GM21360 (cell line): ENCODE data around the gene TRNAU1AP.
"Not testable (repeated sequence)": the region's sequence is repeated elsewhere in the genome, so short reads cannot be mapped to it uniquely, and the experiment has no call there.

Source experiments
- ATAC-seq: cut with Tn5 transposase; IDR thresholded peaks from one replicate; pipeline ENCODE4 v1.9.1; 2021; ENCODE audit warnings: mild to moderate bottlenecking, moderate library complexity; ENCODE audit not compliant: unreplicated experiment

TRNAU1AP gene

DNA sequence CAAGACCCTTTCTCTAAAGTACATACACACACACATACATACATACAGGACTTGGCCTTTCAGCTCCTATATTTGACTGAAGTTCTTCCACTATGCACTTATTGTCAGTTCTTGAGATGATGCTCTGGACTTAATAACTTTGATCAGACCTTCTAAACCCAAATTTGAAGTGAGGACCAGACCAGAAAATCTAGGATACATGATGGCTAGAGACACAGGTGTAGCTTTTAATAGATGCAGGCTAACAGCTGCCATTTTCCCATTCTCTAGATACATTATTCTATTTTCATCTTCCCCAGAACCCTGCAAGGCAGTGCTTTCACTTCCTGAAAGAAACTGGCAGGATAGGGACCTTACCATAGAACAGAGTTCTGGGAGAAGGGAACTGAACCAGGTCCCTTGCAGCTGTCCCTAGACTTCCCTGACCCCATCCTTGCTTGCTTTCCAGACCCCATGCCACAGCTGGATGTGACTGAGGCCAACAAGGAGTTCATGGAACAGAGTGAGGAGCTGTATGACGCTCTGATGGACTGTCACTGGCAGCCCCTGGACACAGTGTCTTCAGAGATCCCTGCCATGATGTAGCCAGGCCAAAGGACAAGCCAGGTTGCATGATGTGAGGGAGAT lies 24.3 kb downstream of the TRNAU1AP start:
- ATAC-seq = no peak

DNA sequence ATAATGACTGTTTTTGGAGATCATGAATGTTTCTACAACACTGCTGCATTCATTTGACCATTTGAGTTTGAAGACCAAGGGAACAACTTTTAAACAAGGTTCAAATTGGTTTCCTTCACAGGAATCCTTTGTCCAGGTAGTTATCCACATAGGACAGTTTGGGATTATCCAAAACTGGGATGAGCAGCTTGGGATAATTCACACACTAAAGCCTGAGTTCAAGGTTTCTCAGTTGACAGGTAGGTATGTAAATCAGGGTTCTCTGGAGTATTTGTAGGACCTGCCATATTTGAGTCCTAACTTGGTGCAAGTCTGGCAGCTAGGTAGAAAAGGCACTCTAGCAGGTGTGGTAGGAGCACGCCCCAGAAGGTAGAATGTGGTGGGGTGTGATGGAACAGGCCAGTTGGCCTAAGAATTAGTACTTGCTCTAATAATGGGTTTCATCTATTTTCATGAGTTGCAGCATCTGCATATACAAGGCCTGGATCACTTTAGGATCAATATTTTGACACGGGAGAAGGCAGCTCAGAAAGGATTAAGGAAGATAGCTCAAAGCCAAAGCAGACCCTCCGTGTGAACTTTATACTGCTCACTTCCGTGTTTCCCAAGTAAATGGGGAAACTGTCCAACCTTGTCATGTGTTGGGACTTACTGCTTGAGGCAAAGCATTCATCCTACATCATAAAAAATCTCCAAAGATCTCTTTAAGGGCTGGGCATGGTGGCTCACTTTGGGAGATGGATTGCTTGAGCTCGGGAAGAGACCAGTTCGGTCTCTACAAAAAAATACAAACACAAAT lies 25.1 kb downstream of the TRNAU1AP start:
- ATAC-seq = no peak

DNA sequence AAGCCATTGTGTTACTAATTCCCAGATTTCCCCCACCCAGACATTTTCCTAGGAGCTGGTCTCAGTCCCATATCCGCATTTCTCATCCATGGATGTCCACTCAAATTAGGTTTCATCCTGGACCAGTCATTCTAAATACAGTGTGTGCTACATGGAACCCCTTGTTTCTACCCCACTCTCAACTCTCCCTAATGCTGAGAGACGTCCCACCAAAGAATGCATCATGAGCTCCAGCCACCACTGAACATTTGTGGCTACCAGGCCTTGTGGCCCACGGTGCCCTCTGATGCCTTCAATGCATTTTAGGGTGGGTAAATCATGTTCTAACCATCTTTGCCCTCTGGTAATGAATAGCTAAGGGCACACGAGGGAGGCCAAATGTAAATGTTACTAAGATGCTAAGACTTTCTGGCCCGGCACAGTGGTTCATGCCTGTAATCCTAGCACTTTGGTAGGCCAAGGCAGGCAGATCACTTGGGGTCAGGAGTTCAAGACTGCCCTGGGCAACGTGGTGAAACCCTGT lies 25.9 kb downstream of the TRNAU1AP start:
- no peak for ATAC-seq

DNA sequence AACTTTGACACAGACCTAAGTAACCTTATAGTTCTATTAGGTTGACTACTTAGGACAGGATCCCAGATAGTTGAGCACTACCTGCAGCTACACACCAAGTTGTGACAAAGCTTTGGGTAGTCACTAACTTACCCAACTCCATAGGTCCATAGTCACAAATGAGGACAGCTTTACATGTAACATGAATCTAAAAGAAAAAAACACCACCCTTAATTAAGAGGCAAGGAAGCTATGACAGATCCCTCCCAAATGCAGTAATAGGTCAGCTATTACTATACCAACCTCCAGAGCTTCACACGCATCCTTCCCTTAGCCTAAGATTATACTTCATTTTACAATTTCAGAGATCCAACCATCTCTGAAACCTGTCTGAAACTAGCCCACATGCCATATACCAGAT lies 26.5 kb downstream of the TRNAU1AP start:
- no peak for ATAC-seq

DNA sequence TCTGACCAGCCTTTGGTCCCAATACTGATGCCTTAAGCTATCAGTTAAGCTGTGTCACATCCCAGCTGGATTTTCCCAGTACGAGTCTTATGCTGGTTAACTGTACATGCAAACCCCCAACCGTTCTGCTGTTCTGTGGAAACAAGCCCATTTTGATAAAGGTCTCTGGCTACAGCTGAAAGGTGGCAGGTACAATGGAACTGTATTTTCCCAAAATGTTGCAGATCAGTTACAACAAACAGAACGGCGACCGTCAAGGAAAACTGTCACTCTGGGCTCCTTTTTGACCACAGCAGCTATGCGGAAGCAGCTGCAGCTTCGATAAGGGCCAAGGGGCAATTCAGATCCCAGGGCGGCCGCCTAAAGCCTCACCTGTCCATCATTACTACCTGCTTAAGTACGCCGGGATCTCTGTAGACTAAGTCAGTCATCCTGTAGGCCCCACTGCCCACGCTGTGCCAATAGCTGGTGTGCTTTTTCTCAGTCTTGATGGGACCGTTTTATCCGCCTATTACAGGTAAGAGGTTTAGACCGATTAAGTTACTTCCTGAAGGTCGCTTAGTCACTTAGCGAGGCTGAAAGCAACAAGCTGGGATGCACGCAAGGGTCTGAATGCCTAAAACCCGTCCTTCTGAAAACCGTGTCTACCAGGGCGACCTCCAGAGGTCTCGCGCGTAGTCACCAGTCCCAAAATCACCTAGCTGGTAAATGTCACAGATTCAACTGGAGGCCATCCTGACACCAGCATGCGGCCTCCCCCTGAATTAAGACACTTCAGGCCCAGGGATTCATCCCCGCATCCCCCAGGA lies 28.0 kb downstream of the TRNAU1AP start:
- peak; percentile 24 for ATAC-seq

DNA sequence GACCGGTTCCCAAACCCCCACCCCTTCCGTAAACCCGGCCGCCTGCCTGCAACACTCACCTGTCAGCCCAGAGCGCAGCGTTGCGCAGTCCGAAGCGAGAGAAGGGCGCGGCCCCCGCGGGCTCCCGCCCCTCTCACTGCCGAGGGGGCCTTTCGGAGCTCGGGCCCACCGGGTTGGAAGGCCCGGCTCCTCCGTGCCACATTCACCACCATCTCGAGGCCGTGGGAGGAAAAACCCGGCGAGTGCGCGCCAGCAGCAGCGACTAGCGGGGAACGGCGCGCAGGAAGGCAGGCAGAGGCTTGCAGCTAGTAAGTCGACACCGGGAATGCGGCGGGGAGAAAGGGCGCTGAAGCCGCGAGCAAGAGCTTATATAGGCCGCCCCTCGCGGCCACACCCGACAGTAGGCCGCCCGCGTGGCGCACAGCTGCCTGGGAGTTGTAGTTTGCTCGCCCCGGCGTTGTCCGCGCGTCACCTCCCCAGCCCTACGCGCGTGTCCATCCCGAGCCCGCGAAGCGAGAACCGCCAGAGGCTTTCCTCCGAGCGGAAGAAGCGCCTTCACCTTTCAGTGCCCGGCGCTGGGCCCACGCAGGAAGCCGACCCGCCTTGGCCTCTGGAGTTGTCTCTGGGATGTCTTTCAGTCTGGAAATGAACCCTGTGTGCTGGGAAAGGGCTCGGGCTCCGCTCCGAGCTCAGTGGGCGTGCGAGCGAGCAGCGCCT lies 28.8 kb downstream of the TRNAU1AP start:
- peak; percentile 70 for ATAC-seq

DNA sequence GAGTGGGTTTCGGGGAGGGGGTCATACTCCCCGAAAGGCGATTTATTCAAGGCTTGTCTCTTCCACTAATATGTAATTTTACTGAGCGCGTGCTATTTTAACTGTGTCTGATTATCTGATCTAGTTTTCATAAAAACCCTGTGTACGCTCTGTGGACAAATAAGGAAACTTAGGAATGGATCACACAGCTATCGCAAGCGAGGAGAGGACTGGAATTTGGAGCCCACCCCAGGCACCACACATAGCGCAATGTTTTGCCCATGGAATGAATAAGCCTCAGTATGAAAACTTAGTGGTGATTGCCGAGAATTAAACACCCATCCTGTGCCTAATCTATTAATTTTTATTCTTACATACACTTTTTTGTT lies 29.3 kb downstream of the TRNAU1AP start:
- peak; percentile 3 for ATAC-seq

DNA sequence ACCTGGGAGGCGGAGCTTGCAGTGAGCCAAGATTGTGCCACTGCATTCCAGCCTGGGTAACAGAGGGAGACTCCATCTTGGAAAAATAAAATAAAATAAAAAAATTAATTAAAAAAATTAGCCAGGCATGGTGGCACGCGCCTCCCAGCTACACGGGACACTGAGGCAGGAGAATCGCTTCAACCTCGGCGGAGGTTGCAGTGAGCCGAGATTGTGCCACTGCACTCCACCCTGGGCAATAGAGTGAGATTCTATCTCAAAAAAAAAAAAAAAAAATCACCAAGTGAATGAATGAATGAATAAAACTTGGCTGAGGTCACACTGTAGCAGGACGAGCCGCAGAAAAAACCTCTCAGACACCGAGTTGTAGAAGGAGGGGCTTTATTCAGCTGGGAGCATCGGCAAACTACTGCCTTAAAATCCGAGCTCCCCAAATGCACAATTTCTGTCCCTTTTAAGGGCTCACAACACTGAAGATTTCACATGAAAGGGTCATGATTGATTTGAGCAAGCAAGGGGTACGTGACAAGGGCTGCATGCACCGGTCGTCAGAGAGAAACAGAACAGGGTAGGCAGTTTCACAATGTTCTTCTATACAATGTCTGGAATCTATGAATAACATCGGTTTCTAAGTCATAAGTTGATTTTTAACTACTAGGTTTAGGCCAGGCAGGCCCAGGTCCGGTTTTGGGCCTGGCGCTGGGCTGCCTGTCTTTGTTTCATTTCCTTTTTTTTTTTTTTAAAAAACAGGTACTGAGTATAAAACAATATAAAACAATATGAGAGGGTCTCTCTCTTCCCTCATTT lies 33.9 kb downstream of the TRNAU1AP start:
- ATAC-seq = not testable (repeated sequence)

DNA sequence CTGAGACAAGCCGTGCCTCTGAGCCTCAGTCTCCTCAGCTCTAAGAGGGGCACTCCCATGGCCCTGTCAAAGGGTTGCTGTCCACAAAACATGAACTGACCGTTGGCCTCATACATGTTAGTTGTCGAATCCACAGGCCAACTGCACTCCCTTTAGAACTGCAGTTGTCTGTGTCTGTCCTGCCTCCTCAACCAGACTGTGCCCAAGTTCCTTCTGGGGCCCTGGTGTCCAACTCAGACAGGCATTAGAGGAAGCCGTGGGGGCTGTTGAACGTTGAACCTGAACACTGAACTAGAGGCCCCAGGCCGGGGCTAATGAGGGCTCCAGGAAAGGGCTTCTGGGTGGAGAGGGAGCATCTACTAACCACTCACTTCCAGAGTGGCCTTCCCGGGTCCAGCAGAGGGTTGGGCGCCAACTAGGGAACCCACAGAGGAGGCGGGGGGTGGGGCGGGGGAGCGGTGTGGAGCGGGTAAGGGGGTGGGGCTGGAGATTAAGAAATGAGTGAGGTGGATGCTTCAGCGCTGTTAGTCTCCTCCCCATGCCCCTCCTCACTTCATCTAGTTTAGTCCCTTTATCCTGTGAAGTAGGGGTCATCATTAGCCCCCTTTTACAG lies 38.9 kb downstream of the TRNAU1AP start, which contains the start of gene RAB42:
RAB42 (plus strand) TSS at position 558 of the 613 bp plus-strand sequence. CDS start 247 bp downstream, outside the sequence.
- no peak for ATAC-seq

DNA sequence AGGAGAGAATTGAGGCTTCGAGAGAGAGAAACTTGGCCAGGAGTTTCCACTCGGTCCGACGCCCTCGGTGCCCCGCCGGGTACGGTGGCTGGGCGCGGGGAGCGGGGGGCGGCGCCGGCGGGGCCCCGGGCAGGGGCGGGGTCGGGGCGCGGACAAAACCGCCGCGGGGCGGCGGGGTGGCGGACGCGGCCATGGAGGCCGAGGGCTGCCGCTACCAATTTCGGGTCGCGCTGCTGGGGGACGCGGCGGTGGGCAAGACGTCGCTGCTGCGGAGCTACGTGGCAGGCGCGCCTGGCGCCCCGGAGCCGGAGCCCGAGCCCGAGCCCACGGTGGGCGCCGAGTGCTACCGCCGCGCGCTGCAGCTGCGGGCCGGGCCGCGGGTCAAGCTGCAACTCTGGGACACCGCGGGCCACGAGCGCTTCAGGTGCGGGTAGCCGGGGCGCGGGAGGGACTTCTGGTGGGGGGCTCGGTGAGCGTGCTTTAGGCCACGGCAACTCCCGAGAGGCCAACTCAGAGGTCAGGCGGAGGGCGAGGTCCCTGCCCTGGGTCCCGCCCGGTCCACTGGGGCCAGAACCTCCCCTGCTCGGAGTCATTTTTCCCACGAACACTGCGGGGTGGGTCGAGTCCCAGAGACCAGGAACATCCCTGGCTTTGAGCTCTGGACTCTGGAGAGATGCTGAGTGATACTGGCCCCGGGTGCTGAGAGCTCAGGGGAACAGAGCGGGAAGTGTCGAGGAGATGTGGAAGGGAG lies 39.6 kb downstream of the TRNAU1AP start:
- no peak for ATAC-seq

DNA sequence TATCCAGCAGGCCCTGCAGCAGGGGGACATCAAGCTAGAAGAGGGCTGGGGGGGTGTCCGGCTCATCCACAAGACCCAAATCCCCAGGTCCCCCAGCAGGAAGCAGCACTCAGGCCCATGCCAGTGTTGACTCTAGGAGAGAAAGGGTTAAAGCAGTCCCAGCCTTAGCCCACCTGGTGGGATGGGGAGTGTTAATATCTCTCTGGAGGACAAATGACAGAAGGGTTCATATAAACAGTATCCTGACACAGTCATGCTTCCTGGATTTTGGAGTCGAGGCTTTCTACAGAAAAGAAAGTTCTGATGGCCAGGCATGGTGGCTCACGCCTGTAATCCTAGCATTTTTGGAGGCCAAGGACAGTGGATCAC lies 41.1 kb downstream of the TRNAU1AP start:
- not testable (repeated sequence) for ATAC-seq

DNA sequence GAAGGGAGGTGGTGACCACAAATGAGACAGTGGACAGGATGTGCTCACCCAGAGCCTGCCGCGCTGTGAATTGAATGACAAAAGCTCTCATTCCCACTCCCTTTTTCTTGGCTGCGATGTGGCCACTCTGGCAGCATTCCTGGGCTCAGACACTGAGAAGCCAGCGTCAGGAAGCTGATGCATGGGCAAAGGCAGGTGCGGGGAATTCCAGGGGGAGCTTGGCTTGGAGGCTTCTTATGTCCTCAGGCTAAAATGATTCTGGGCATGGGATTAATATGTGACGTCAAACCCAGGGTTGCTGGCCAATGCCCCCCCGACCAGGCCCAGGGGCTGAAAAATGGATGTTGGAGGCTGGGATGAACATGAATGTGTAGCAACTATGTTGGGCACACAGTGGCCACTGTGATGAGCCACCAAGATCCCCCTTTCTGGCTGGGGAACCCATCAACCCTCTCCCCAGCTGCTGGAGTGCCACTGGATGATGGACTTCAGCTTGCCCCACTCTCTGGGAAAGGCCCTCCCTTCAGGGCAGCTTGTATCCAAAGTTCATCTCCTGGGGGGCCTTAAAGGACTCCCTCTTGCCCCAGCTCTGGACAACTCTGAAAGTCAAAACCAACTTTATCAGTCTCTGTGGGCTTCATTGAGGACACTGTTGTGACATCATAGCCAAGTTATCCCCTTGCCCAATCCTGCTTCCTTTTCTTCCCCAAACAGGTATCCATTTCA lies 42.0 kb downstream of the TRNAU1AP start:
- not testable (repeated sequence) for ATAC-seq

DNA sequence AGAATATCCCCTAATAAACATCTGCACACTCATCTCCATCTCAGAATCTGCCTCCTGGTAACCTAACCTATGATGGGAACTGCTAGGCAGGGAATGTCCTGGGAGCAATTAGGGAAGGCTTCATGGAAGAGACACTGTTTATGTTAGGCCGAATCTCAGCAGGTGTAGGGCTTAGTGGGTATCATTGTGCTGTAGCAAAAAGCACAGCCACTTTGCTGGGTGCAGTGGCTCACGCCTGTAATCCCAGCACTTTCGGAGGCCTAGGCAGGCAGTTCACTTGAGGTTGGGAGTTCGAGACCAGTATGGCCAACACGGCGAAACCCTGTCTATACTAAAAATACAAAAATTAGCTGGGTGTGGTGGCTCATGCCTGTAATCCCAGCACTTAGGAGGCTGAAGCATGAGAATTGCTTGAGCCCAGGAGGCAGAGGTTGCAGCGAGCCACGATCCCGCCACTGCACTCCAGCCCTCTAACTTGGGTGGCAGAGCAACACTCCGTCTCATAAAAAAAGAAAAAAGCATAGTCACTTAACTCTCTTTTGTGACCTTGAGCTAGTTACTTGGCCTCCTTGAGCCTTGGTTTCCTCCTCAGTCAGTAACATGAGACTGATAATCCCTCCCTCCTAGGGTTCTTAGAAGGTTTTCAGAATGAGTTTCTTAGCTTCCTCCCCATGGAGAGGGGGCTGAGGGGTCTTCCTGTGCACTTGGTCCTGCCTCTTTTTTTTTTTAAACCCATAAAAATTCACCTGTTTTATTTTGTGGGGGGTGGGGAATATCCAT lies 42.7 kb downstream of the TRNAU1AP start:
- no peak for ATAC-seq

DNA sequence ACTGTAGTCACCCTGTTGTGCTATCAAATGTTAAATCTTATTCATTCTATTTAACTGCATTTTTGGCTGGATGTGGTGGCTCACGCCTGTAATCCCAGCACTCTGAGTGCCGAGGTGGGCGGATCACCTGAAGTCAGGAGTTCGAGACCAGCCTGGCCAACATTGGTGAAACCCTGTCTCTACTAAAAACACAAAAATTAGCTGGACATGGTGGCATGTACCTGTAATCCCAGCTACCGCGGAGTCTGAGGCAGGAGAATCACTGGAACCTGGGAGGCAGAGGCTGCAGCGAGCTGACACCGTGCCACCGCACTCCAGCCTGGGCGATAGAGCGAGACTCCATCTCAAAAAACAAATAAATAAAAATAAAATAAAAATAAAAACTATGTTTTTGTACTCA lies 43.4 kb downstream of the TRNAU1AP start:
- ATAC-seq = not testable (repeated sequence)

DNA sequence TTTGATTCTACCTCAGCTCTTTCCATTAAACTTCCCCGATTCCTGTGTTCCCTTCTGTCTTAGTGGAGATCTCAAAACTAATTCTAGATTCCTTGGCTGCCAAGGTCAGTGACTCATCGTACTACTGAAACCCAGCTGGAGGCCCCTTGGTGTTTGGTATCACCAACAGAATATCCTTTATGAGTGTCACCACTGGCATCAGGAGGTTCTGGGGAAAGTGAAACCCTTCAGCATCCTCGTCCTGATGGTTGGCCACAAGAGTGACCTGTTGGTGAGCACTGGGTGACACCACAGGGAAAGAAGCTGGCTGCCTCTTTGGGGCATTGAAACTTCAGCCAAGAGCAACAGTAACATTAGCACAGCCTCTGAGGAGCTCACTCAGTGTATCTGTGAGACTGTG lies 48.8 kb downstream of the TRNAU1AP start:
- no peak for ATAC-seq

DNA sequence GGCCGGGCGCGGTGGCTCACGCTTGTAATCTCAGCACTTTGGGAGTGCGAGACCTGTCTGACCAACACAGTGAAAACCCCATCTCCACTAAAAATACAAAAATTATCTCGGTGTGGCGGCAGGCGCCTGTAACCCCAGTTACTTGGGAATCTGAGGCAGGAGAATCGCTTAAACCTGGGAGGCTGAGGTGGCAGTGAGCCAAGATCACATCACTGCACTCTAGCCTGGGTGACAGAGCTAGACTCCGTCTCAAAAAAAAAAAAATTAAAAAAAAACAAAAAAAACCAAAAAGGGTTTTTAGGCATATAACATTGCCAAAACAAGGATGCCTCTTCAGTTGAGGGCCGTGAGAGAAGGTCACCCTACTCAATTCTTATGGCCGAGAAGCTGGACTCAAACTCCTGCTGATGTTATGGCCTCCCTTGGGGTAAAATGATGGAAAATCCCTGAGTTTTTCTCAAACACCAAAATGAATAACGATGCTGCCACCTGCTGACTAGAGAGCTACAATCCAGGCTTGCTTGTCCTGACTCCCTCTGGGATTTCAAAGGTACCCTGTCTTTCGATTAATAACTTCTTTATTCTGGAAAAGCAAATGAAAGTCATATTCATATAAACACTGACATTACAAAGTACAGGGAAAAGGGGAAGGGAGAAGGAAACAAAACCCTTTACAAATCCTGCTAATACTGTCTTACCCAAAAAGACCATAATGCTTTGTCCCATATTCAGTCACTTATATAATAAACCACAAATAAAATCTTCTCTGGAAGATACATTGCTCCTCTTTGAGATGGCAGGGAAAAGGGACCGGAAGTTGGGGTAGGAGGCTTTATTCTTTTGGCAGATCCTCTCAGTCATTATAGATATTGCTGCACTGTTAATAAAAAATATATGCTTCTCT lies 49.9 kb downstream of the TRNAU1AP start:
- no peak for ATAC-seq
